Neural cell (in vitro differentiated cells): Measurements from ENCODE around the gene FBXO10. TPM values are rescaled to one million over a fixed set of nuclear protein-coding genes. Genes with fewer than 3 reads are reported as not detected.
A peak's percentile ranks its signal among the peaks of the same experiment; 100 is the strongest.

Experiments used
- H2AFZ ChIP-seq: fragments of 200-600, 300-800 bp; sonication (generic), shearing (Covaris generic); 2 replicates; pipeline ENCODE4 v1.6.0; 2014; ENCODE audit warnings: low read depth, mild to moderate bottlenecking, antibody characterized with exemption, low read length, moderate library complexity
- H3F3A ChIP-seq: fragments of 200-600 bp; shearing (Covaris generic); 2 replicates; pipeline ENCODE4 v1.6.1; 2016; ENCODE audit warnings: mild to moderate bottlenecking, moderate library complexity, mixed read lengths, antibody characterized with exemption, low read length; ENCODE audit not compliant: insufficient read depth, poor library complexity, severe bottlenecking
- H3K27ac ChIP-seq: fragments of 200-600, 300-800 bp; sonication (generic), shearing (Covaris generic); 2 replicates; pipeline ENCODE4 v1.5.1; 2014; ENCODE audit warnings: mild to moderate bottlenecking, low read length, moderate library complexity
- H3K27me3 ChIP-seq: fragments of 300-800, 200-600 bp; sonication (generic), shearing (Covaris generic); 2 replicates; pipeline ENCODE4 v1.6.0; 2014; ENCODE audit warnings: mild to moderate bottlenecking, low read depth, low read length, moderate library complexity; ENCODE audit not compliant: insufficient read depth
- H3K36me3 ChIP-seq: fragments of 300-800, 200-600 bp; sonication (generic), shearing (Covaris generic); 2 replicates; pipeline ENCODE4 v1.5.1; 2014; ENCODE audit warnings: mild to moderate bottlenecking, antibody characterized with exemption, low read length, moderate library complexity; ENCODE audit not compliant: insufficient read depth
- H3K4me2 ChIP-seq: fragments of 300-800, 200-600 bp; sonication (generic), shearing (Covaris generic); 2 replicates; pipeline ENCODE4 v1.6.0; 2014; ENCODE audit warnings: mild to moderate bottlenecking, low read length
- H3K4me3 ChIP-seq: fragments of 300-800, 200-600 bp; sonication (generic), shearing (Covaris generic); 2 replicates; pipeline ENCODE4 v1.5.1; 2014; ENCODE audit warnings: mild to moderate bottlenecking, low read length, moderate library complexity
- H3K79me2 ChIP-seq: fragments of 200-600 bp; shearing (Covaris generic); replicated peaks from 2 replicates; pipeline ENCODE4 v1.6.0; 2014; ENCODE audit warnings: mild to moderate bottlenecking, low read length, moderate library complexity; ENCODE audit not compliant: insufficient read depth
- H3K9ac ChIP-seq: fragments of 300-800, 200-600 bp; sonication (generic), shearing (Covaris generic); 2 replicates; pipeline ENCODE4 v1.6.1; 2016; ENCODE audit warnings: mild to moderate bottlenecking, low read length, mixed read lengths
- H3K9me2 ChIP-seq: fragments of 200-600 bp; shearing (Covaris generic); 2 replicates; pipeline ENCODE4 v1.6.1; 2016; ENCODE audit warnings: mild to moderate bottlenecking, low read length, mixed read lengths; ENCODE audit not compliant: insufficient read depth
- H3K9me3 ChIP-seq: fragments of 200-600, 300-800 bp; sonication (generic), shearing (Covaris generic); 2 replicates; pipeline ENCODE4 v1.6.1; 2016; ENCODE audit warnings: mild to moderate bottlenecking, mixed run types, low read length, moderate library complexity, mixed read lengths
- H4K20me1 ChIP-seq: fragments of 200-600 bp; shearing (Covaris generic); 2 replicates; pipeline ENCODE4 v1.6.1; 2016; ENCODE audit warnings: mild to moderate bottlenecking, mixed run types; ENCODE audit not compliant: insufficient read depth
- CTCF ChIP-seq: fragments of 450-650 bp; IDR thresholded peaks from 2 replicates; pipeline ENCODE4 v1.5.1; 2014; ENCODE audit warnings: antibody characterized with exemption, mild to moderate bottlenecking, moderate library complexity; ENCODE audit not compliant: poor library complexity, severe bottlenecking
- EP300 ChIP-seq: fragments of 450-650 bp; conservative IDR thresholded peaks from 2 replicates; pipeline ENCODE4 v1.6.1; 2014; ENCODE audit warnings: antibody characterized with exemption, mild to moderate bottlenecking, moderate library complexity; ENCODE audit not compliant: poor library complexity, severe bottlenecking
- EZH2 ChIP-seq: fragments of 200-600, 300-800 bp; shearing (Covaris generic), sonication (generic); IDR thresholded peaks from 2 replicates; pipeline ENCODE4 v1.6.1; 2014; ENCODE audit warnings: antibody characterized with exemption, low read length, borderline replicate concordance, mild to moderate bottlenecking; ENCODE audit not compliant: insufficient read depth, poor library complexity, severe bottlenecking
- MXI1 ChIP-seq: fragments of 450-650 bp; conservative IDR thresholded peaks from 2 replicates; pipeline ENCODE4 v1.6.1; 2014; ENCODE audit warnings: antibody characterized with exemption, mild to moderate bottlenecking; ENCODE audit not compliant: poor library complexity, severe bottlenecking
- POLR2AphosphoS5 ChIP-seq: IDR thresholded peaks from 2 replicates; pipeline ENCODE4 v1.6.1; 2012
- RAD21 ChIP-seq: fragments of 450-650 bp; conservative IDR thresholded peaks from 2 replicates; pipeline ENCODE4 v1.6.1; 2014; ENCODE audit warnings: antibody characterized with exemption, mild to moderate bottlenecking, moderate library complexity
- REST ChIP-seq: IDR thresholded peaks from 2 replicates; pipeline ENCODE4 v1.6.1; 2012; ENCODE audit warnings: borderline replicate concordance
- SMC3 ChIP-seq: fragments of 450-650 bp; conservative IDR thresholded peaks from 2 replicates; pipeline ENCODE4 v1.6.1; 2014; ENCODE audit warnings: antibody characterized with exemption, mild to moderate bottlenecking, moderate library complexity; ENCODE audit not compliant: poor library complexity
- TAF1 ChIP-seq: IDR thresholded peaks from 2 replicates; pipeline ENCODE4 v1.6.1; 2012; ENCODE audit warnings: low read depth
- polyA plus RNA-seq: library from polyadenylated mRNA; depleted of rRNA; stranded (reverse); fragments of >200 nt; gene quantifications from 2 replicates; pipeline ENCODE4 v1.2.3, GENCODE V29; 2014

The FBXO10 gene
- polyA plus RNA-seq, 1 donor from 2014 or later = 16.0 TPM

GRCh38 chr9:37575001-37575400, 1.2 kb downstream of the FBXO10 start:
- Histone ChIP-seq H3K9me2 (no peaks in the 10 kb centered on the region), H3K79me2 (peaks cover 41% of the 10 kb centered on the region), H3K36me3 (no peaks in the 10 kb centered on the region), H2AFZ (no peak overlapping the region), H3K9ac (peak overlapping the region; percentile 77), H3K4me2 (peak overlapping the region; percentile 66), H3F3A (peaks cover 3% of the 10 kb centered on the region), H3K4me3 (peak overlapping the region; percentile 90), H4K20me1 (no peaks in the 10 kb centered on the region), H3K9me3 (no peaks in the 10 kb centered on the region), H3K27me3 (no peaks in the 10 kb centered on the region), H3K27ac (peak overlapping the region; percentile 72)
- TF ChIP-seq SMC3 (no peak), REST (no peak)

GRCh38 chr9:37574241-37574721, 1.9 kb downstream of the FBXO10 start:
- H3K27me3 ChIP-seq = no peaks in the 10 kb centered on the region
- TF ChIP-seq EZH2 (no peak), RAD21 (no peak), TAF1 (no peak), EP300 (no peak), SMC3 (no peak), MXI1 (peak; percentile 19), CTCF (no peak), REST (peak; percentile 12), POLR2AphosphoS5 (no peak)
- peak overlapping the region; percentile 90 for H3K4me3 ChIP-seq
- H3K27ac ChIP-seq = peak overlapping the region; percentile 72
- H3F3A ChIP-seq = peaks cover 3% of the 10 kb centered on the region
- H4K20me1 ChIP-seq = no peaks in the 10 kb centered on the region
- H3K9me2 ChIP-seq = no peaks in the 10 kb centered on the region
- H3K36me3 ChIP-seq = no peaks in the 10 kb centered on the region
- no peaks in the 10 kb centered on the region for H3K9me3 ChIP-seq
- peak overlapping the region; percentile 66 for H3K4me2 ChIP-seq
- H2AFZ ChIP-seq = peak overlapping the region; percentile 14
- peak overlapping the region; percentile 77 for H3K9ac ChIP-seq
- H3K79me2 ChIP-seq = peaks cover 48% of the 10 kb centered on the region
